ENCODE results near the gene NEK9. TPM values are rescaled to one million over a fixed set of nuclear protein-coding genes. Genes with fewer than 3 reads are reported as not detected.

The NEK9 gene
- total RNA-seq, 6 donors from 2014 or later = 37.5 to 96.4 (median 78.9) TPM

- peak; percentile 88 to 92 for ATAC-seq (ENCODE audit: low FRiP score in 2 of 2)
- TF ChIP-seq POLR2A (IDR thresholded peaks at IDR 0.05) = peak in 2 of 4 donors; percentile 22 to 41
- TF ChIP-seq CTCF (IDR thresholded peaks at IDR 0.05) = peak in 4 of 6 experiments; percentile 25 to 58 (median 34)
- TF ChIP-seq POLR2AphosphoS5 (IDR thresholded peaks at IDR 0.05) = no peak
- peak in 1 of 4 donors; percentile 35 for TF ChIP-seq EP300 (IDR thresholded peaks at IDR 0.05)
- Histone ChIP-seq H3K36me3 (peaks cover 0 to 35% (median 7%) of the 10 kb centered on the region in 4 donors), H3K4me1 (peaks cover 40 to 69% (median 51%) of the 10 kb centered on the region in 4 donors), H3K27ac (peak overlapping the region; percentile 56 to 87 (median 78)), H3K4me3 (no peak overlapping the region), H3K9me3 (no peaks in the 10 kb centered on the region), H3K27me3 (no peaks in the 10 kb centered on the region)
- DNase-seq = peak in 1 of 2 donors; percentile 84
- WGBS, 2 donors = 45 to 61% methylated on average over 8 to 13 of the region's 13 CpGs
Measured at GRCh38 chr14:75147423-75148071, 20.7 kb upstream of the NEK9 start.

- Histone ChIP-seq H3K27ac (peak overlapping the region; percentile 3 to 87 (median 64)), H3K4me1 (peaks cover 46 to 82% (median 53%) of the 10 kb centered on the region in 4 donors), H3K36me3 (peaks cover 0 to 16% (median 0%) of the 10 kb centered on the region in 4 donors), H3K27me3 (no peaks in the 10 kb centered on the region), H3K9me3 (no peaks in the 10 kb centered on the region), H3K4me3 (no peak overlapping the region)
- peak; percentile 54 to 78 for ATAC-seq (ENCODE audit: low FRiP score in 2 of 2)
- TF ChIP-seq POLR2A (IDR thresholded peaks at IDR 0.05) (peak in 1 of 4 donors; percentile 73), POLR2AphosphoS5 (IDR thresholded peaks at IDR 0.05) (peak; percentile 53 to 71), CTCF (IDR thresholded peaks at IDR 0.05) (no peak), EP300 (IDR thresholded peaks at IDR 0.05) (peak; percentile 50 to 91 (median 70))
- DNase-seq = peak in 1 of 2 donors; percentile 73
- 60 to 61% methylated on average over 5 of the region's 5 CpGs for WGBS, 2 donors
Measured at GRCh38 chr14:75144944-75145343, 18.1 kb upstream of the NEK9 start.

GRCh38 chr14:75143761-75144527 lies 17.1 kb upstream of the NEK9 start:
- peaks cover 50 to 78% (median 57%) of the 10 kb centered on the region in 4 donors for H3K4me1 ChIP-seq
- no peak for ATAC-seq (ENCODE audit: low FRiP score in 2 of 2)
- no peaks in the 10 kb centered on the region for H3K27me3 ChIP-seq
- TF ChIP-seq POLR2AphosphoS5 (IDR thresholded peaks at IDR 0.05) = no peak
- TF ChIP-seq POLR2A (IDR thresholded peaks at IDR 0.05) = no peak
- no peak for TF ChIP-seq CTCF (IDR thresholded peaks at IDR 0.05)
- H3K27ac ChIP-seq = peak overlapping the region in 3 of 4 donors; percentile 24 to 72 (median 37)
- no peaks in the 10 kb centered on the region for H3K9me3 ChIP-seq
- 86% methylated on average over 9 of the region's 9 CpGs for WGBS, 2 donors
- H3K4me3 ChIP-seq = no peak overlapping the region
- DNase-seq = no peak
- H3K36me3 ChIP-seq = peaks cover 0 to 7% (median 0%) of the 10 kb centered on the region in 4 donors

- Histone ChIP-seq H3K4me3 (no peak overlapping the region), H3K36me3 (peaks cover 0 to 6% (median 0%) of the 10 kb centered on the region in 4 donors), H3K27ac (peak overlapping the region in 2 of 4 donors; percentile 26 to 72), H3K27me3 (no peaks in the 10 kb centered on the region), H3K9me3 (no peaks in the 10 kb centered on the region), H3K4me1 (peaks cover 48 to 77% (median 60%) of the 10 kb centered on the region in 4 donors)
- 34 to 50% methylated on average over 1 of the region's 1 CpG for WGBS, 2 donors
- no peak for ATAC-seq (ENCODE audit: low FRiP score in 2 of 2)
- TF ChIP-seq POLR2A (IDR thresholded peaks at IDR 0.05) = no peak
- no peak for TF ChIP-seq CTCF (IDR thresholded peaks at IDR 0.05)
- TF ChIP-seq POLR2AphosphoS5 (IDR thresholded peaks at IDR 0.05) = no peak
- no peak for TF ChIP-seq EP300 (IDR thresholded peaks at IDR 0.05)
- no peak for DNase-seq
Measured at GRCh38 chr14:75142494-75142893, 15.6 kb upstream of the NEK9 start.

All from upper lobe of left lung (tissue), 6 donors.